Stimulated activated CD4-positive, alpha-beta T cell treated with anti-CD3 and anti-CD28 coated beads, Interleukin-12 subunit alpha, Interleukin-12 subunit beta, amount 100 ng/mL, for 48 hours (primary cell): Measurements from ENCODE around the gene NCOA7.
A peak's percentile ranks its signal among the peaks of the same experiment; 100 is the strongest.
"Not testable (repeated sequence)": the region's sequence is repeated elsewhere in the genome, so short reads cannot be mapped to it uniquely, and the experiment has no call there.

Source experiments
- DNase-seq, 3 donors: peaks; one replicate each; pipeline ENCODE4 v3.0.0-alpha.2; 2020; ENCODE audit warnings: low read depth in 2 of 3, low spot score in 1 of 3

The NCOA7 gene

DNA sequence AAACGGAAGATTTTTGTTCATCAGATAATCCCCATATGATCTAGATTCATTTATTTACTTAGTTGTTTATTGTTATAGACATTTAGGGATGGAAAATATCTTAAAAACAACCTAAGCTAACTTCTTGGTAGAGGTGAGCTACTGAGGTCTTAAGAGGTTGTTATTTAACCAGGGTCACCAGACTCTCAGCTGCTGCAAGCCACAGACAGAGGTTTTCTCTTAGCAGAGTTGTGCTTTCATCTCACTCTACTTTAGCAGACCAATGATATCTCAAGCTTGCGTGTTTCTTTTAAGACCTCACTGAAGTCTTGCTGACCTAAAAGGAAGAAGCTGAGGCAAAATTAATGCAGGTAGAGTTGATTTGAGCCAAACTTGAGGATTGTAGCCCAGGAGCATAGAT, 43.6 kb downstream of the NCOA7 start:
- DNase-seq = no peak

GRCh38 chr6:125835221-125835744, 44.5 kb downstream of the NCOA7 start:
- DNase-seq = no peak

DNA sequence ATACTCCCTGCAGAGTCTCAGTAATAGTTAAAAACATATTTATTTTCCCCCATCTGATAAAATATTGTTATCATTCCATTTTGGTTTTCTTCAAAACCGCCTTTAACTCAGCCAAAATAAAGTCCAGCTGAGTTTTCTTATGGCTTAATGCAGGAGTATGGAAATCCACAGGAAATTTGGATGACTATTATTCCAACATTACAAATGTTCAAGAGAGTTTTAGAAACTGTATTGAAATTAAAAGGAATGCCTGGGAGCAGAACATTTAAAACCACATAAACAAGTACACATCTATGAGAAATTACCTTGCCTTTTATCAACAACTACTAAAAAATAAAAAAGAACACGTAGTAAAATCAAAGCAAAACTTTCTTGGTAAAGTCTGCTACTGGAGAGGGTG, 45.7 kb downstream of the NCOA7 start:
- no peak for DNase-seq

- no peak for DNase-seq
Measured at GRCh38 chr6:125839471-125839870, 48.7 kb downstream of the NCOA7 start.

- DNase-seq = no peak
Measured at GRCh38 chr6:125839879-125840278, 49.1 kb downstream of the NCOA7 start.

- DNase-seq = no peak
Measured at GRCh38 chr6:125841356-125842090, 50.8 kb downstream of the NCOA7 start.

GRCh38 chr6:125842091-125842626, 51.4 kb downstream of the NCOA7 start:
- no peak for DNase-seq

DNA sequence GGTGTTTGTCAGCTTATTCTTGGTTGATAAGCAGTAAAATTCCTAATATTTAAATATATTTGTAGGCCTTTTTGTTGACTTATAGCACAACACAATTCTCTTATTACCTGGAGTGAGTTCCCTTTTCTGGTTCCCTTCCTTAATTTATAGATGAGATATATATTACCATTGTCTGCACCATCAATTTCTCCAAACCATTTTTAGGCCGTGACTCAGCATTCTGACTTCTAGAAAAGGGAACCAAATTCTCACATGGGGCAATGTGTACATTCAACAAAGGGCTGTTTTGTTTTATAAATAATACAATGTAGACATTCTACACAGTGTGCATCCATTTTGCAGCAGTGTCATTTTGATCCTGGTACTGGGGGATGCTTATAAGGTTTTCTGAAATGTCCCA, 52.8 kb downstream of the NCOA7 start:
- no peak for DNase-seq

- DNase-seq = no peak
Measured at GRCh38 chr6:125844989-125845388, 54.2 kb downstream of the NCOA7 start.

DNA sequence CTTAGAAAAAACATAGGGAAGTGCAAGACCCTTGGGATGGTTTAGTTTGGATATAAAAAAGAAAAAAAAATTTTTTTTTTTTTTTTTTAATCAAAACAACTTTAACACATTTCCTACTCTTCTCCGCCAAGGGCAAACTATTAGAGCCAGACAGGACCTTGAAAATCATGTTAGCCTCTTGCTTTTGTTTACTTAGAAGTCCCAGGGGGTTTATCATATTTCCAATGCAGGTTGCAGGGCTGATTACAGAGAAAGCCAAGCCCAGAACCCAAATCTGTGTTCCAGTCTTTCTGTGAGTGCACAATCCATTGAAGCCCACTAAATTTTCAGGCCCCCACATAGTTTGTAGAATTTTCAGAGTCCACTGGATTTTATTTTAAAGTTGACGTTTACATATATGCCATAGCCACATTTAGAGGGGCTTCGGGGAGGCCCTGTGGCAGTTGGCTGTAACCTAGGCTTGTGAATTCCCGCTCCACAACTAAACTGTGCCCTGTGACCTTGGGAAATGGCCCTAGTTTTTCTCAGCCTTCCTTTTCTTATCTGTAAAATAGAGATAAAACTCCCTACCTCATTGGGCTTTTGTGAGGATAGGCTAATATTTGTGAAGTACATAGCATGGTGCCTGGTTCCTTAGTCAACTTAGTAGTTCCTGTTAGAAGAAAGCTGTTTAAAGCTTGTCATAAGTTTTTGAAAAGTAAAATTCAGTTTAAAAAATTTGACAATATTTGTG, 55.7 kb downstream of the NCOA7 start:
- DNase-seq = no peak

GRCh38 chr6:125848286-125848685, 57.5 kb downstream of the NCOA7 start:
- DNase-seq = not testable (repeated sequence)

DNA sequence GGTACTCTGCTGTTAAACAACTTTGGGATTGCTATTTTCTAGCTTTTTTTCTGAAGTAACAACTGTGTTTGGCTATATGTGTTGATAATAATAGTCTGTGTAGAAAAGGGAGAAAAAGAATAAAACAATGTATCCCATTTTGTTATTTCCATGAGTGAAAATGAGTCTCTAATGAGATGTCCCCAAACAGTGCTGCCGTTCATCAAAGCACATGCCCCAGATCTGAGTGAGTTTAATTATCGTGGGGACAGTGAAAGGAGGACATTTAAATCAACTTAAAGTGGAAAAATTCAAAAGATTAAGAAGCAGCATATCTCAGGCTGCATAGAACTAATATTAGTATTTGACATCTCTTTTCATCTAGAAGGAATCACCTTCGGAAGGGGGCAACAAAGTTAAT, 59.6 kb downstream of the NCOA7 start:
- DNase-seq = no peak

- no peak for DNase-seq
Measured at GRCh38 chr6:125852587-125852986, 61.8 kb downstream of the NCOA7 start.

- no peak for DNase-seq
Measured at GRCh38 chr6:125853168-125853567, 62.4 kb downstream of the NCOA7 start.

- DNase-seq = no peak
Measured at GRCh38 chr6:125853756-125854155, 63.0 kb downstream of the NCOA7 start.

DNA sequence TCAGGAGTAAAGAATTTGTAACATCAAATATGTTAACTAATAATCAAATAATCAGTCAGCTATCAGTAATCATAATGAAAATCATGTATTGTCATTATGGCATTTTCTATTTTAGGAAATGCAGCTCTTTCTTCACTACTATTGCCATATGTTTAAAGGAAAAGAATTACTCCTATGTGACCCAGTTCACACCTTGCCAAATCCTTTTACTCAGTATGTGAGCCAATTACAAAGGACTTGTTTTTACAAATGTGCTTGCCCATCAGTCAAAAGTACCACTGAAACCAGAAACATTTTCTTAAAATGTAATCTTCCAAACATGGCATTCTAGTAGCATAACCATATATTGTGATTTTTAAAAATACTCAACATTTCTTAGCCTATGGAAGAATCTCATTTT, 63.6 kb downstream of the NCOA7 start:
- DNase-seq = no peak

- DNase-seq = no peak
Measured at GRCh38 chr6:125855783-125856182, 65.0 kb downstream of the NCOA7 start.

DNA sequence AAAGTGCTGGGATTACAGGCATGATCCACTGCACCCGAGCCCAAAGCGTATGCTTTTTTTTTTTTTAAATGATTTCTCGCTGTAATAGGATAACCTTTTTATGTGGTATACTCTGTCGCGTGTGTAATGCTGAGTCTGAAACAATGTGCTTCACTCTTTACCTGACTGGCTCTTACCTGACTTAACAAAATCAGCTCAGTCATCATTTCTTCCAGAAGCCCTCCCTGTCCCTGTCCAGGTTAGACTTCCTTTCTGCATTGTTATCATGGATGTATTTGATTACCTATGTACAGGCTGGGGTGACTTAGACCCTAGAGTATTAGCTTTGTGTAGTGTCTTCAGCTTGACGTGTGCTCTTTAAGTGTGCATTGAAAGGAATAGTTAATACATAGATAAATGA, 67.1 kb downstream of the NCOA7 start:
- no peak for DNase-seq

GRCh38 chr6:125858427-125859320, 67.9 kb downstream of the NCOA7 start:
- DNase-seq = peak in 2 of 3 donors; percentile 4 to 16

DNA sequence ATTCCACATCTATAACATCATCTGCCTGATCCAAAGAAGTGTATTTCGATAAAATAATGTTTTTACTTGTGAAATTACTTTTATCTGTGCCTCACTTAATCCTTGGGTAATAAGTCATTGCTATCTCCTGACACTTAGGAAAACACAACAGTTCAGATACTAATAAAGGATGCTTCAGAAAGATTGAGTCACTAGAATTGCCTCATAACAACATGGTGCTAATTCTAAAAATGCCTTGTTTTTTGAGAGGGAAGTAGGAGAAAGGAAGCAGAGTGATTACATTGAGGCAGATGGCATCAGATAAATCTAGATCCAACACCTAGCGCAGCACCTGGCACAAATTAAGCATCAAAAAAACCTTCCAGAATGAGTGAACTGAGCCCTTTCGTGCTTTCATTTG, 69.0 kb downstream of the NCOA7 start:
- DNase-seq = no peak

DNA sequence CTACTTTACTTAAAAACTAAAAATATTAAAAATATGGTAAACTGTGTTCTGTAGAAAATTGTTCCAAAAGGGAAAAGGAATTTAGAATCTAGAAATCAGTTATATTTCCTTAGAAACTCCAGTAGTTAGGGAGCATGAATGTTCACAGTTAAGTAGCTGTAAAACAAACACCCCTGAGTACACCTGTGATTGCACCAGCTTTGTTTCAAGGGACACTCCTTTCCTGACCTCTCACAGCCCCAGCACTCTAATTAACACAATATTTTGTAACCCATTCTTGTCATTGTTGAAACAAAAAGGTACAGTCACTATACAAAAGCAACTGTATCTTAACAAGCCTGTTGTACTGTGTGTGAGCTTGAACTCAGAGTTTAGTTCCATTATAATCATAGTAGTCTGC, 72.3 kb downstream of the NCOA7 start:
- DNase-seq = no peak
